C4-2B (cell line): ENCODE results near the gene FAM222B.

Experiments
- CTCF ChIP-seq: fragments of 450-650 bp; conservative IDR thresholded peaks from 2 replicates; pipeline ENCODE4 v1.5.1; 2017; ENCODE audit warnings: mild to moderate bottlenecking
- ZFX ChIP-seq: fragments of 450-650 bp; IDR thresholded peaks from 2 replicates; pipeline ENCODE4 v1.6.1; 2017

DNA sequence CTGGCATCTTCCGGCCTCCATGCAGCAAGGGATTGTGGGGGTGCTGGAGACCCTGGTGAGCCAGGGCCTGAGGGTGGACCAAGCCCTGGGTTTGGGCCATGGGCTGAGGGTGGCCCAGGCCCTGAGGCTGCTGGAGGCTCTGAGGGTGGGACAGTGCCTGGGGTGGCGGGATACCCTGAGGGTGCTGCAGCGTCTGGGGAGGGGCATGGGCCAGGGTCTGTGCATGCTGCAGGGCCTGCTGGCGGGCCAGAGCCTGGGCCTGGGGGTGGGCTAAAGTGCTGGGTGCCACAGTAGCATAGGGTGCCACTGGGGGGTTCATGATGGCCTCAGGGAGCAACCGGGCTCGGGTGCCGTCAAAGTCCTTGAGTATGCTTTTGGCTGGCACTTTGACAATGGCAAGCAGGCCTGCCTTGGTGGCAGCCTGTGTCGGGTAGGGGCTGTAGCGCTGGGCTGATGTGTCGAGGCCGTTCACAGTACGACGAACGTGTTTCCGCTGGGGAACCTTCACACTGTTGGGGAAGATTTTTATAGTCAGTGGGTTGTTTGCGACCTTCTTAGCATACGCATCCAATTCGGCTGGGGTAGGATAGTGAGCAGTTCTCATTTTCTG, 83.2 kb downstream of the FAM222B start:
- no peak for TF ChIP-seq CTCF
- TF ChIP-seq ZFX: no peak
